HepG2 (cell line): ENCODE measurements around the gene CDC20. TPM values are rescaled to one million over a fixed set of nuclear protein-coding genes. Genes with fewer than 3 reads are reported as not detected.

ENCODE experiments used
- CREB1 ChIP-seq, 2 experiments: fragments of 450-650 bp in 1 of 2; IDR thresholded peaks; 2 replicates each; pipeline ENCODE4 v1.6.1; 2016 to 2017; ENCODE audit warnings: control low read depth in 1 of 2, mild to moderate bottlenecking in 1 of 2, missing compliant biosample characterization in 1 of 2, missing genetic modification characterization in 1 of 2
- FOXM1 ChIP-seq: sonication (generic); formaldehyde crosslinking; IDR thresholded peaks from 2 replicates; pipeline ENCODE4 v1.5.0; 2020; ENCODE audit warnings: missing genetic modification reagents
- IKZF5 ChIP-seq: IDR thresholded peaks from 2 replicates; pipeline ENCODE4 v1.6.1; 2018; ENCODE audit warnings: missing genetic modification reagents, mild to moderate bottlenecking, missing compliant biosample characterization
- NFATC3 ChIP-seq: sonication (generic); formaldehyde crosslinking; IDR thresholded peaks from 2 replicates; pipeline ENCODE4 v1.5.1; 2020; ENCODE audit warnings: mild to moderate bottlenecking, missing genetic modification reagents
- POLR2AphosphoS5 ChIP-seq: IDR thresholded peaks from 2 replicates; pipeline ENCODE4 v1.6.1; 2012; ENCODE audit warnings: low read depth, low read length
- RFX3 ChIP-seq: IDR thresholded peaks from 2 replicates; pipeline ENCODE4 v1.6.1; 2016; ENCODE audit warnings: missing biosample characterization, missing genetic modification reagents
- ZMYM4 ChIP-seq: sonication (generic); formaldehyde crosslinking; IDR thresholded peaks from 2 replicates; pipeline ENCODE4 v1.8.1; 2023; ENCODE audit warnings: mild to moderate bottlenecking, missing genetic modification reagents
- ZNF407 ChIP-seq: sonication (generic); formaldehyde crosslinking; IDR thresholded peaks from one replicate; pipeline ENCODE4 v1.5.1; 2020; ENCODE audit warnings: mild to moderate bottlenecking, missing genetic modification reagents; ENCODE audit errors: not compliant biosample characterization
- ZNF546 ChIP-seq: sonication (generic); formaldehyde crosslinking; conservative IDR thresholded peaks from 2 replicates; pipeline ENCODE4 v1.8.1; 2023; ENCODE audit warnings: mild to moderate bottlenecking, missing genetic modification reagents
- ZNF574 ChIP-seq: sonication (generic); formaldehyde crosslinking; IDR thresholded peaks from 2 replicates; pipeline ENCODE4 v1.4.0; 2020; ENCODE audit warnings: missing genetic modification reagents
- ZNF720 ChIP-seq: sonication (generic); formaldehyde crosslinking; IDR thresholded peaks from 2 replicates; pipeline ENCODE4 v1.4.0; 2020; ENCODE audit warnings: missing genetic modification reagents
- ZNF737 ChIP-seq: sonication (generic); formaldehyde crosslinking; IDR thresholded peaks from 2 replicates; pipeline ENCODE4 v1.5.0; 2020; ENCODE audit warnings: missing genetic modification reagents, mild to moderate bottlenecking, borderline replicate concordance
- ZNF781 ChIP-seq: sonication (generic); formaldehyde crosslinking; IDR thresholded peaks from 2 replicates; pipeline ENCODE4 v1.5.1; 2020; ENCODE audit warnings: borderline replicate concordance, mild to moderate bottlenecking, missing genetic modification reagents; ENCODE audit errors: not compliant biosample characterization
- ZSCAN31 ChIP-seq: sonication (generic); formaldehyde crosslinking; IDR thresholded peaks from 2 replicates; pipeline ENCODE4 v1.5.0; 2020; ENCODE audit warnings: low read depth, mild to moderate bottlenecking, missing genetic modification reagents
- ZUFSP ChIP-seq: sonication (generic); formaldehyde crosslinking; IDR thresholded peaks from 2 replicates; pipeline ENCODE4 v1.9.0; 2021; ENCODE audit warnings: missing genetic modification reagents, mild to moderate bottlenecking, borderline replicate concordance
- polyA plus RNA-seq, 8 experiments: library from polyadenylated mRNA; depleted of rRNA in 3 of 8; stranded (reverse) in 7 of 8; unstranded in 1 of 8; fragments of >200 nt; fragmentation: Illumina TruSeq in 4 of 8; extraction: Trizol in 4 of 8; gene quantifications; 2 replicates each; pipeline versions ENCODE4 v1.2.1 to v1.2.3, GENCODE V29; 2011 to 2016; ENCODE audit warnings: low read depth in 4 of 8, missing spikeins in 1 of 8, mixed read lengths in 1 of 8; ENCODE audit not compliant: insufficient read depth in 1 of 8
- total RNA-seq, 5 experiments: library from RNA; depleted of rRNA; stranded (reverse); fragments of >200 nt; fragmentation: Illumina TruSeq; extraction: Trizol; gene quantifications; 2 replicates each; pipeline ENCODE4 v1.2.3, GENCODE V29; 2016; ENCODE audit warnings: low read depth in 1 of 5

The CDC20 gene
- total and polyA plus RNA-seq, 2 of the 13 experiments (the other 11 are each of a cell fraction or from before 2014, with no cell fraction given) = 57.9 to 90.0 TPM

- no peak for TF ChIP-seq ZNF407 (CRISPR knock-in tag)
- TF ChIP-seq ZSCAN31 (CRISPR knock-in tag) = 0 out of 2 replicates have a peak, but pooled peaks have one; percentile 7
- TF ChIP-seq ZNF574 (CRISPR knock-in tag) = 0 out of 2 replicates have a peak, but pooled peaks have one; percentile 10
- 0 out of 2 replicates have a peak, but pooled peaks have one; percentile 9 for TF ChIP-seq ZMYM4 (CRISPR knock-in tag)
- TF ChIP-seq ZNF781 (CRISPR knock-in tag) = peak; percentile 43
- no peak for TF ChIP-seq POLR2AphosphoS5
- TF ChIP-seq RFX3 (CRISPR knock-in tag) = 0 out of 2 replicates have a peak, but pooled peaks have one; percentile 3
- 0 out of 2 replicates have a peak, but pooled peaks have one; percentile 59 for TF ChIP-seq ZUFSP (CRISPR knock-in tag)
- TF ChIP-seq CREB1 (IDR thresholded peaks at IDR 0.05) = no peak
- TF ChIP-seq CREB1 (CRISPR knock-in tag; IDR thresholded peaks at IDR 0.05) = no peak
- TF ChIP-seq ZNF720 (CRISPR knock-in tag) = no peak
- no peak for TF ChIP-seq IKZF5 (CRISPR knock-in tag)
- TF ChIP-seq FOXM1 = 0 out of 2 replicates have a peak, but pooled peaks have one; percentile 6
- TF ChIP-seq ZNF546 (CRISPR knock-in tag) = no peak
- 0 out of 2 replicates have a peak, but pooled peaks have one; percentile 78 for TF ChIP-seq NFATC3 (CRISPR knock-in tag)
- TF ChIP-seq ZNF737 (CRISPR knock-in tag) = 0 out of 2 replicates have a peak, but pooled peaks have one; percentile 53
Measured at GRCh38 chr1:43348343-43348808, 10.4 kb upstream of the CDC20 start (continued).
